ENCODE measurements around the gene BRD7.
A peak's percentile ranks its signal among the peaks of the same experiment; 100 is the strongest.

The BRD7 gene

GRCh38 chr16:50316848-50317630 lies 51.7 kb downstream of the BRD7 start:
- Mint-ChIP-seq H3K4me1 (peaks cover 13% of the 10 kb centered on the region), H3K9me3 (no peaks in the 10 kb centered on the region), H3K36me3 (ENCODE audit: low read depth) (peaks cover 63% of the 10 kb centered on the region), H3K27ac (peak overlapping the region; percentile 66), H3K27me3 (ENCODE audit: low read depth, poor library complexity) (no peaks in the 10 kb centered on the region), H3K4me3 (no peak overlapping the region)
- no peak for TF ChIP-seq CTCF (IDR thresholded peaks at IDR 0.05)
- DNase-seq: no peak

- peaks cover 13% of the 10 kb centered on the region for H3K4me1 Mint-ChIP-seq
- H3K4me3 Mint-ChIP-seq: no peak overlapping the region
- H3K9me3 Mint-ChIP-seq: no peaks in the 10 kb centered on the region
- peak overlapping the region; percentile 66 for H3K27ac Mint-ChIP-seq
- H3K27me3 Mint-ChIP-seq (ENCODE audit: low read depth, poor library complexity): no peaks in the 10 kb centered on the region
- no peak for DNase-seq
- H3K36me3 Mint-ChIP-seq (ENCODE audit: low read depth): peaks cover 60% of the 10 kb centered on the region
- no peak for TF ChIP-seq CTCF (IDR thresholded peaks at IDR 0.05)
Observed at GRCh38 chr16:50316102-50316847, 52.5 kb downstream of the BRD7 start.

- no peak for TF ChIP-seq CTCF (IDR thresholded peaks at IDR 0.05)
- no peak for DNase-seq
- no peak overlapping the region for H3K4me3 Mint-ChIP-seq
- no peaks in the 10 kb centered on the region for H3K27me3 Mint-ChIP-seq (ENCODE audit: low read depth, poor library complexity)
- H3K36me3 Mint-ChIP-seq (ENCODE audit: low read depth): peaks cover 52% of the 10 kb centered on the region
- no peaks in the 10 kb centered on the region for H3K9me3 Mint-ChIP-seq
- peak overlapping the region; percentile 87 for H3K27ac Mint-ChIP-seq
- peaks cover 13% of the 10 kb centered on the region for H3K4me1 Mint-ChIP-seq
Observed at GRCh38 chr16:50315346-50315997, 53.3 kb downstream of the BRD7 start.

GRCh38 chr16:50314665-50315064 lies 54.1 kb downstream of the BRD7 start:
- peak overlapping the region; percentile 87 for H3K27ac Mint-ChIP-seq
- no peak for DNase-seq
- H3K4me1 Mint-ChIP-seq: peaks cover 21% of the 10 kb centered on the region
- no peak overlapping the region for H3K4me3 Mint-ChIP-seq
- no peak for TF ChIP-seq CTCF (IDR thresholded peaks at IDR 0.05)
- no peaks in the 10 kb centered on the region for H3K27me3 Mint-ChIP-seq (ENCODE audit: low read depth, poor library complexity)
- peaks cover 45% of the 10 kb centered on the region for H3K36me3 Mint-ChIP-seq (ENCODE audit: low read depth)
- no peaks in the 10 kb centered on the region for H3K9me3 Mint-ChIP-seq

GRCh38 chr16:50313596-50314478 lies 55.0 kb downstream of the BRD7 start:
- Mint-ChIP-seq H3K36me3 (ENCODE audit: low read depth) (peaks cover 37% of the 10 kb centered on the region), H3K4me3 (no peak overlapping the region), H3K27ac (peak overlapping the region; percentile 90), H3K4me1 (peaks cover 22% of the 10 kb centered on the region), H3K27me3 (ENCODE audit: low read depth, poor library complexity) (no peaks in the 10 kb centered on the region), H3K9me3 (no peaks in the 10 kb centered on the region)
- TF ChIP-seq CTCF (IDR thresholded peaks at IDR 0.05): no peak
- no peak for DNase-seq

Measured in nephron progenitor cell (in vitro differentiated cells).